HCT116 (cell line): ENCODE measurements around the gene KIF5C.

ENCODE experiments used
- EZH2 ChIP-seq: fragments of 200-600 bp; sonication (generic); IDR thresholded peaks from 2 replicates; pipeline ENCODE4 v1.6.1; 2017; ENCODE audit warnings: antibody characterized with exemption, mixed run types
- EZH2phosphoT487 ChIP-seq: fragments of 200-600 bp; IDR thresholded peaks from 2 replicates; pipeline ENCODE4 v1.6.1; 2018; ENCODE audit warnings: antibody characterized with exemption, borderline replicate concordance
- POLR2A ChIP-seq: IDR thresholded peaks from 2 replicates; pipeline ENCODE4 v1.7.0; 2011; ENCODE audit warnings: borderline replicate concordance; ENCODE audit not compliant: insufficient read depth, insufficient read length; ENCODE audit errors: extremely low read depth
- POLR2AphosphoS5 ChIP-seq: IDR thresholded peaks from 2 replicates; pipeline ENCODE4 v1.6.1; 2011; ENCODE audit warnings: mild to moderate bottlenecking, low read depth, low read length, moderate library complexity
- SIN3A ChIP-seq: IDR thresholded peaks from 2 replicates; pipeline ENCODE4 v1.6.1; 2012; ENCODE audit warnings: low read depth
- SP1 ChIP-seq: IDR thresholded peaks from 2 replicates; pipeline ENCODE4 v1.6.1; 2012; ENCODE audit warnings: low read depth
- YY1 ChIP-seq: IDR thresholded peaks from 2 replicates; pipeline ENCODE4 v1.6.1; 2011; ENCODE audit warnings: low read length, low read depth, moderate library complexity, mild to moderate bottlenecking; ENCODE audit not compliant: insufficient replicate concordance; ENCODE audit errors: extremely low read depth
- ZNF274 ChIP-seq: fragments of 200-500 bp; sonication (Bioruptor generic); IDR thresholded peaks from 2 replicates; pipeline ENCODE4 v1.6.1; 2014; ENCODE audit warnings: mild to moderate bottlenecking, low read depth, low read length, inconsistent platforms
- TF ChIP-seq, protein P1 (sequence below), 3 experiments: fragments of 200-600 bp in 1 of 3; sonication (generic) in 1 of 3; IDR thresholded peaks in 2 of 3; conservative IDR thresholded peaks in 1 of 3; 2 replicates each; pipeline ENCODE4 v1.5.1; 2012 to 2017; ENCODE audit warnings: low read depth in 2 of 3, low read length in 2 of 3, antibody characterized with exemption in 1 of 3, borderline replicate concordance in 1 of 3, control low read depth in 1 of 3, mild to moderate bottlenecking in 1 of 3, mixed read lengths in 1 of 3, mixed run types in 1 of 3, moderate library complexity in 1 of 3; ENCODE audit not compliant: insufficient read depth in 1 of 3
- TF ChIP-seq, protein P2 (sequence below): IDR thresholded peaks from 2 replicates; pipeline ENCODE4 v1.6.1; 2012

DNA sequence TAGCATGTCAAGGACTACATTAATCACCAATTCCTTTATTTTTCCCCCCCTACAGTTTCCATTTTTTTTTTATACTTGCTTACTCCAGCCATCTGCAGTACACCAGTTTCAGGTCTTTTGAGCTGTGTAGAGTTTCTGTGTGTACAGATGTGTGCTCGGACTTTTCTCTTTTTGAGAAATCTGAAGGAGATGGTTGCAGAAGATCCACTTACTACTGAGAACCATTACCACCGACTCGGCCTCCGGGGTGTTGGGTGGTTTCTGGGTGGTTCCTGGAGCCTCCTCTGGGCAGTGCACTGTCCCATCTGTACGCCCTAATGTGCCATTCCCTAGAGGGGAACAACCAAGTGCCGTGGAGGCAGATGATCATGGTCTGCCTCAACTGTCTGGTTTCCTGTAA, 148.1 kb downstream of the KIF5C start:
- no peak for TF ChIP-seq SIN3A
- no peak for TF ChIP-seq SP1
- no peak for TF ChIP-seq POLR2A
- TF ChIP-seq EZH2 = no peak
- TF ChIP-seq, protein P1, sequence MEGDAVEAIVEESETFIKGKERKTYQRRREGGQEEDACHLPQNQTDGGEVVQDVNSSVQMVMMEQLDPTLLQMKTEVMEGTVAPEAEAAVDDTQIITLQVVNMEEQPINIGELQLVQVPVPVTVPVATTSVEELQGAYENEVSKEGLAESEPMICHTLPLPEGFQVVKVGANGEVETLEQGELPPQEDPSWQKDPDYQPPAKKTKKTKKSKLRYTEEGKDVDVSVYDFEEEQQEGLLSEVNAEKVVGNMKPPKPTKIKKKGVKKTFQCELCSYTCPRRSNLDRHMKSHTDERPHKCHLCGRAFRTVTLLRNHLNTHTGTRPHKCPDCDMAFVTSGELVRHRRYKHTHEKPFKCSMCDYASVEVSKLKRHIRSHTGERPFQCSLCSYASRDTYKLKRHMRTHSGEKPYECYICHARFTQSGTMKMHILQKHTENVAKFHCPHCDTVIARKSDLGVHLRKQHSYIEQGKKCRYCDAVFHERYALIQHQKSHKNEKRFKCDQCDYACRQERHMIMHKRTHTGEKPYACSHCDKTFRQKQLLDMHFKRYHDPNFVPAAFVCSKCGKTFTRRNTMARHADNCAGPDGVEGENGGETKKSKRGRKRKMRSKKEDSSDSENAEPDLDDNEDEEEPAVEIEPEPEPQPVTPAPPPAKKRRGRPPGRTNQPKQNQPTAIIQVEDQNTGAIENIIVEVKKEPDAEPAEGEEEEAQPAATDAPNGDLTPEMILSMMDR (IDR thresholded peaks at IDR 0.05 in 2 of 3, conservative IDR thresholded peaks at IDR 0.05 in 1 of 3; ENCODE audit: borderline replicate concordance in 1 of 3, insufficient read depth in 1 of 3, low read depth in 2 of 3, low read length in 2 of 3) = no peak
- TF ChIP-seq, protein P2, sequence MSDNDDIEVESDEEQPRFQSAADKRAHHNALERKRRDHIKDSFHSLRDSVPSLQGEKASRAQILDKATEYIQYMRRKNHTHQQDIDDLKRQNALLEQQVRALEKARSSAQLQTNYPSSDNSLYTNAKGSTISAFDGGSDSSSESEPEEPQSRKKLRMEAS = no peak
- no peak for TF ChIP-seq EZH2phosphoT487
- no peak for TF ChIP-seq POLR2AphosphoS5
- TF ChIP-seq ZNF274 = no peak
- no peak for TF ChIP-seq YY1
